ENCODE measurements around the gene WDR86. TPM values are rescaled to one million over a fixed set of nuclear protein-coding genes. Genes with fewer than 3 reads are reported as not detected.

Gene WDR86
- total RNA-seq, 1 donor from 2014 or later, result 57.0 TPM

DNA sequence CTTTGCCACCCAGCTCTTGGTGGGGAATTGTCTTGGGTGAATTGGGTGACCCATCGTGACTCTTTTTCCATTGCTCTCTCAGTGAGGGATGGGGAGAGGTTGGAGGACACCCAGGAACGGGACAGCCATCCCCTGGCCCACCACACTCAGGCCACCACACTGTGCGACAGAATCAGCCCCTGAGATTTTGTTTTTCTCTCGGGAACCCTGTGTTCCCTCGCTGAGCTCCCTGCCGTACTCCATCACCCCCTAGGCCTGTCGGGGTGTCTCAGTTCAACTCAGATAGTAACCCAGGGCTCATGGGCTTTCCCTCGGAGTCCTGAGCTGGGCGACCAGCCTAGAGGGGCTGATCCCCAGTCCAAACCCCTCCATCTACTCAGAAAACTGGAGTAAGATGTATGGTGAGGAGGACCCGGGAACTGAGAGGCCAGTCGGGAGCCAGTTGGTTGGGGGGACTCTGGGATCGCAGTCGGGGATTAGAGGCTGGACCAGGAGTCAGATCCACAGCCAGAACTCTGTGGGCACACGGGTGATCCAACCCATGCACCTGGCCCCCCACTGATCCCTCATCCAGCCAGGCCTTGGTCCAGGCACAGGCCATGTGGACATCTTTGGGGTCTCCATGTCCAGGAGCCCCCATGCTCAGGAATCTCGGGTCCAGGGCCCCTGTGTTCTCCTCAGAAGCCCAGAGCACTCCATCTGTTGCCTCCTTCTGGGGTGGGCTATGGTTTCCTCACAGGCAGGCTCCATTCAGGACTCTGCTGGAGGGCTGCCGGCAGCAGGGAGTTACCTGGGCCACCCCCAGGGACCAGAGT, 20.8 kb upstream of the WDR86 start:
- Mint-ChIP-seq H3K4me3 (ENCODE audit: unreplicated experiment) (no peak overlapping the region), H3K27ac (ENCODE audit: unreplicated experiment) (no peak overlapping the region), H3K36me3 (ENCODE audit: low read depth, unreplicated experiment) (no peaks in the 10 kb centered on the region), H3K27me3 (ENCODE audit: unreplicated experiment) (peaks cover 7% of the 10 kb centered on the region), H3K4me1 (ENCODE audit: unreplicated experiment) (peaks cover 8% of the 10 kb centered on the region), H3K9me3 (ENCODE audit: unreplicated experiment) (no peaks in the 10 kb centered on the region)
- TF ChIP-seq, protein P1, sequence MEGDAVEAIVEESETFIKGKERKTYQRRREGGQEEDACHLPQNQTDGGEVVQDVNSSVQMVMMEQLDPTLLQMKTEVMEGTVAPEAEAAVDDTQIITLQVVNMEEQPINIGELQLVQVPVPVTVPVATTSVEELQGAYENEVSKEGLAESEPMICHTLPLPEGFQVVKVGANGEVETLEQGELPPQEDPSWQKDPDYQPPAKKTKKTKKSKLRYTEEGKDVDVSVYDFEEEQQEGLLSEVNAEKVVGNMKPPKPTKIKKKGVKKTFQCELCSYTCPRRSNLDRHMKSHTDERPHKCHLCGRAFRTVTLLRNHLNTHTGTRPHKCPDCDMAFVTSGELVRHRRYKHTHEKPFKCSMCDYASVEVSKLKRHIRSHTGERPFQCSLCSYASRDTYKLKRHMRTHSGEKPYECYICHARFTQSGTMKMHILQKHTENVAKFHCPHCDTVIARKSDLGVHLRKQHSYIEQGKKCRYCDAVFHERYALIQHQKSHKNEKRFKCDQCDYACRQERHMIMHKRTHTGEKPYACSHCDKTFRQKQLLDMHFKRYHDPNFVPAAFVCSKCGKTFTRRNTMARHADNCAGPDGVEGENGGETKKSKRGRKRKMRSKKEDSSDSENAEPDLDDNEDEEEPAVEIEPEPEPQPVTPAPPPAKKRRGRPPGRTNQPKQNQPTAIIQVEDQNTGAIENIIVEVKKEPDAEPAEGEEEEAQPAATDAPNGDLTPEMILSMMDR (IDR thresholded peaks at IDR 0.05; ENCODE audit: unreplicated experiment), result no peak
- no peak for DNase-seq (ENCODE audit: low spot score)

DNA sequence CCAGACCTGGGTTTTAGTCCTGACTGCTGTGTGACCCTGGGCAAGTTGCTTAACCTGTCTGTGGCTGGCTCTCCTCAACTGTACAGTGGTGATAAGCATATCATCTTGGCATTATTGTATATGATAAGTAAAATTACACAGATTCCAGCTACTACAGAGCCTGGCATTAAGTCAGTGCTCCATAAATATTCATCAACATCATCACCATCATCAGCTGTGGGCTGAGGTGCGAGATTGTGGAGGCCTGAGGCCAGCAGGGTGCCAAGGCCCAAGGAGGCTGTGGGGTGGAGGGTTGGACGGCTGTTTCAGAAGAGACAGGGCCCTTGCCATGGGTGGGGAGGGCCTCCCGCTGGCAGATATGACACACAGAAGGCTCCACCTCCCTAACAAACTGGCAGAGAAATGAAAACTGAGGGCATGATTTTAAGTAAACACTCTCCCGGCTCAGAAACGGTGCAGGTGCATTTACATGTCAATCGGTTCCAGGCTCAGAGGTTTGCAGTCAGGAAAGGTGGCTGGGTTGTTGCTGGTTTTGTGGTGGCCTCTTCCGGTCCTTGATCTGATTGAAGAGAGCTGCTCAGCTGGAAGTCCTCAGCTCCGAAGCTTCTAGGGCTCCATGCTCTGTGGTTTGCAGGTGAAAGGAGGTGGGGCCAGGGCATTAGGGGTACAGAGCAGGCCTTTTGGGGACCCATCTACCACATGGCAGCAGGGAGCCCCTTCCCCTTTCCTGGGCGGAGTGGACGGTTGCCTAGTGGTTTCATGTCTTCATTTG, 19.9 kb upstream of the WDR86 start:
- H3K9me3 Mint-ChIP-seq (ENCODE audit: unreplicated experiment), result no peaks in the 10 kb centered on the region
- H3K4me3 Mint-ChIP-seq (ENCODE audit: unreplicated experiment), result no peak overlapping the region
- H3K27ac Mint-ChIP-seq (ENCODE audit: unreplicated experiment), result no peak overlapping the region
- no peaks in the 10 kb centered on the region for H3K36me3 Mint-ChIP-seq (ENCODE audit: low read depth, unreplicated experiment)
- TF ChIP-seq, protein P1 (IDR thresholded peaks at IDR 0.05; ENCODE audit: unreplicated experiment), result no peak
- H3K4me1 Mint-ChIP-seq (ENCODE audit: unreplicated experiment), result peaks cover 8% of the 10 kb centered on the region
- no peak for DNase-seq (ENCODE audit: low spot score)
- H3K27me3 Mint-ChIP-seq (ENCODE audit: unreplicated experiment), result peaks cover 7% of the 10 kb centered on the region

DNA sequence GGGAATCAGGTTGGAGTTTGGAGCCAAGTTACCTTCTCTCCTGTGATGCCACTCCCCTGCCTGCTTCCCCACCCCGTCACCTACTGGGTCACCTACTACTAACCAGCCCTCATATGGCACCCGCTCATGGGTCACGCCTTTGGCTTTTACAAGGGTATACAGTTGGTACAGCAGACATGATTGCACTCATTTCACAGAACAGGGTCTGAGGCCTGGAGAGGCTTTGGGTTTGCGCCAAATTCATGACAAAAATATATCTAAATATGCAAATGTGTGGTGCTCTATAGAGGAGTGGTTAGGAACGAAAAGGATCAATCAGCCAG, 19.4 kb upstream of the WDR86 start:
- DNase-seq (ENCODE audit: low spot score), result no peak
- Mint-ChIP-seq H3K9me3 (ENCODE audit: unreplicated experiment) (no peaks in the 10 kb centered on the region), H3K4me1 (ENCODE audit: unreplicated experiment) (peaks cover 8% of the 10 kb centered on the region), H3K4me3 (ENCODE audit: unreplicated experiment) (no peak overlapping the region), H3K27me3 (ENCODE audit: unreplicated experiment) (peaks cover 7% of the 10 kb centered on the region), H3K36me3 (ENCODE audit: low read depth, unreplicated experiment) (no peaks in the 10 kb centered on the region), H3K27ac (ENCODE audit: unreplicated experiment) (no peak overlapping the region)
- TF ChIP-seq, protein P1 (IDR thresholded peaks at IDR 0.05; ENCODE audit: unreplicated experiment), result no peak

DNA sequence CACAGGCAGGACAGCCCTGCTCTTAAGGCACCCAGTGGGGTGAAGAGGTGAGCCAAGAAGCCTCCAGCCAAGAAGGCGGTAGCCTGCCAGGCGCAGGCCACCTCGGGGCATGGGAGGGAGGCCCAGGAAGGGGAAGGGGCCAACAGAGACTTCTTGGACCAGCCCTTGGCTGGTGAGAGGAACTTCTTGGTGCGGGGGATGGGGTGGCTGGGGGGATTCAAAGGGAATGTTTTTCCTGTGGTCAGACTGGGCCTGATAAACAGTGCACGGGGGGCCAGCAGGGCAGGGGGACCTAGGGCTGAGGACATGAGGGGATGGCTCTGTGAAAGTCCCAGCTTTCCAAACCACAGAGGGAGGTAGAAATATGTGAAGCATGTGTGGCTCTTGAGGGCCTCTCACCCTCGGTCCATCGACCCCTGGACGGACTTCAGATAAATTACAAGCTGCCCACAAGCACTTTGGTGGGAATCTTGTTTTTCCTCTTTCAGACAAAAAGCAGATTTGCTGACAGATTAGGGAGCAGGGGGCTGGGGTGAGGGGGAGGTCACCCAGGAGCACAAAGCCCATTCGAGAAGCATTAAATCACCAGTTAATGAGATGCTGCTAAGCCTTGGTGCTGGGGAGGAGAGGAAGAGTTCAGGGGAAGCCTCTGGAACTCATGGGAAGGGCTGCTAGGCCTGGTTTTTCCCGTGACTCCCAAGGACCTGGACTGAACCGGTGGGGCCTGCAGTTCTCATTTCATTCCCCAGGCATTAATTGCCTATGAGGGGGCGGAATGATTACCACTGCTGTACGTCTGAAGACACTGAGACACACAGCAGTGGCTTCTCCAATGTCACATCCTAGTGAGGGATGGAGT, 18.8 kb upstream of the WDR86 start:
- Mint-ChIP-seq H3K36me3 (ENCODE audit: low read depth, unreplicated experiment) (no peaks in the 10 kb centered on the region), H3K4me1 (ENCODE audit: unreplicated experiment) (peaks cover 8% of the 10 kb centered on the region), H3K27ac (ENCODE audit: unreplicated experiment) (no peak overlapping the region), H3K9me3 (ENCODE audit: unreplicated experiment) (no peaks in the 10 kb centered on the region), H3K27me3 (ENCODE audit: unreplicated experiment) (peaks cover 7% of the 10 kb centered on the region), H3K4me3 (ENCODE audit: unreplicated experiment) (no peak overlapping the region)
- DNase-seq (ENCODE audit: low spot score), result no peak
- TF ChIP-seq, protein P1 (IDR thresholded peaks at IDR 0.05; ENCODE audit: unreplicated experiment), result no peak

Measured in endothelial cell (in vitro differentiated cells).